ENCODE measurements around the gene C22orf42. TPM values are rescaled to one million over a fixed set of nuclear protein-coding genes. Genes with fewer than 3 reads are reported as not detected.

Gene C22orf42
- total RNA-seq, 5 donors from 2014 or later (not counting 1 experiment from before 2014, with no cell fraction given), result not detected

Other genes starting within 250 kb of the C22orf42 start
- 10 to 100 TPM; 17.7 to 49.5 (median 42.1) TPM for gene YWHAH, start 214.8 kb downstream of the C22orf42 start, total RNA-seq
- not detected for gene SLC5A1, start 116.0 kb downstream of the C22orf42 start, total RNA-seq
- gene RFPL2, start 45.8 kb upstream of the C22orf42 start, total RNA-seq, result 1 to 10 TPM in 3 of 5 donors, under 1 TPM in 2; 0.16 to 1.8 (median 1.1) TPM
- gene SLC5A4, start 96.0 kb upstream of the C22orf42 start, total RNA-seq, result not detected
- gene RFPL3, start 198.6 kb upstream of the C22orf42 start, total RNA-seq, result not detected

Data from T-cell (primary cell).